Cardiac muscle cell (in vitro differentiated cells and primary cell): ENCODE results near the gene HOXC5. TPM values are rescaled to one million over a fixed set of nuclear protein-coding genes. Genes with fewer than 3 reads are reported as not detected.

Experiments used
- DNase-seq, 2 donors: peaks; one replicate each; pipeline versions ENCODE4 v3.0.0 to v3.0.0-alpha.2; 2010 to 2017; ENCODE audit warnings: low read depth in 1 of 2, low spot score in 1 of 2
- H3K27ac ChIP-seq: fragments of 200-600 bp; sonication (generic); 2 replicates; pipeline ENCODE4 v1.5.1; 2016
- H3K27me3 ChIP-seq: fragments of 200-600 bp; sonication (generic); 2 replicates; pipeline ENCODE4 v1.6.0; 2016; ENCODE audit warnings: control low read depth
- H3K36me3 ChIP-seq: fragments of 200-600 bp; sonication (generic); 2 replicates; pipeline ENCODE4 v1.5.1; 2016; ENCODE audit warnings: control low read depth
- H3K4me1 ChIP-seq: fragments of 200-600 bp; sonication (generic); 2 replicates; pipeline ENCODE4 v1.8.1; 2017; ENCODE audit warnings: low read depth, mild to moderate bottlenecking, mixed run types
- H3K4me3 ChIP-seq: fragments of 200-600 bp; sonication (generic); 2 replicates; pipeline ENCODE4 v1.5.1; 2016; ENCODE audit warnings: mild to moderate bottlenecking
- H3K9me3 ChIP-seq: fragments of 200-600 bp; sonication (generic); 2 replicates; pipeline ENCODE4 v1.5.1; 2017; ENCODE audit warnings: low read depth, mild to moderate bottlenecking, control low read depth
- polyA plus RNA-seq: library from polyadenylated mRNA; unstranded; fragments of >200 nt; fragmentation: Nextera tagmentation; extraction: Ambion mirVana; gene quantifications from 2 replicates; pipeline ENCODE4 v1.2.1, GENCODE V29; 2016
- total RNA-seq: library from RNA; depleted of rRNA; stranded (reverse); fragments of >200 nt; gene quantifications from 2 replicates; pipeline ENCODE4 v1.2.3, GENCODE V29; 2016
- TF ChIP-seq, protein P1 (sequence below): IDR thresholded peaks from 2 replicates; pipeline ENCODE4 v1.5.1; 2012; ENCODE audit warnings: low read depth, mild to moderate bottlenecking, low read length

The HOXC5 gene
- total and polyA plus RNA-seq, 2 experiments from 2014 or later = not detected

DNA sequence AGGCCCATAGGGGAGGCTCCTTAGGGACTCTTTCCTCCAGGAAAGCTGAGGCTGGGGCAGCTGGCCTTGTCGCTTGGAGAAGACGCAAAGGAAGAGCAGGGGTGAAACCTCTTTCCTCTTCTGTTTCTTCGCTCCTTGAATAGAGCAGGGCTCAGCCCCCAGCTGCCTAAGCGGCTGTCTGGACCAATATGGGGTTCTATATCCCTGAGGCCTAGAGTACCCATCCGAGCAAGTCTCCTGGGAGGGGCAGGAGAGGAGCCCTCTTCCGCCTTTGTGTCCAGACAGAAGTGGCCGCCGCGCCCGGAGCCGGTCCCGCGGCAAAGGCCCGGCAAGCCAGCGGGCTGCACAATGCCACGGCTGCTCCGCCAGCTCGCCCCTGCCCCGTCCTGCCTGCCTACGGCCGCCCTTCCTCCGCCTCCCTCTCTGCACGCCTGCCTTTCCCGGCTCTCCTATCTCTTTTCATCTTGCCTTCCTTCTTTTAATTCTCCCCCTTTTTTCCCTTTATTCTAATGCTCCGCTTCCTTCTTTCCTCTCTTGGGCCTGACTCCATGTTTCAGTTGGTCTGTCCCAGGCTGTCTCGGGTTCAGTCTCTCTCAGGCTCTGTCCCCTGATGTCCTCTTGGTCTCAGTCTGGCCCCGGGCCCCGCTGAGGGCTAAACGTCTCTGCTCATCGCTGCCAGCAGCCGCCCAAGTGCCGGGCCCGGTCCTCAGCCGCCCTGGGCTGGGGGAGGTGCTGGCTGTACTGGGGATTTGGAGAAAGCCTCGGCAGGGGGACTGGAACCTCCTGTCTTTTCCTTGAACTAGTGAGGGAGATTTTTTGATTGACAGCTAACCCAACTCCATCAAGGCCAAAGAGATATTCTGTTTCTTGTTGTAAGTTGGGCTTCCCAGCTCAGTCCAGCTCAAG is 35.4 kb upstream of the HOXC5 start:
- H3K36me3 ChIP-seq = no peaks in the 10 kb centered on the region
- TF ChIP-seq, protein P1, sequence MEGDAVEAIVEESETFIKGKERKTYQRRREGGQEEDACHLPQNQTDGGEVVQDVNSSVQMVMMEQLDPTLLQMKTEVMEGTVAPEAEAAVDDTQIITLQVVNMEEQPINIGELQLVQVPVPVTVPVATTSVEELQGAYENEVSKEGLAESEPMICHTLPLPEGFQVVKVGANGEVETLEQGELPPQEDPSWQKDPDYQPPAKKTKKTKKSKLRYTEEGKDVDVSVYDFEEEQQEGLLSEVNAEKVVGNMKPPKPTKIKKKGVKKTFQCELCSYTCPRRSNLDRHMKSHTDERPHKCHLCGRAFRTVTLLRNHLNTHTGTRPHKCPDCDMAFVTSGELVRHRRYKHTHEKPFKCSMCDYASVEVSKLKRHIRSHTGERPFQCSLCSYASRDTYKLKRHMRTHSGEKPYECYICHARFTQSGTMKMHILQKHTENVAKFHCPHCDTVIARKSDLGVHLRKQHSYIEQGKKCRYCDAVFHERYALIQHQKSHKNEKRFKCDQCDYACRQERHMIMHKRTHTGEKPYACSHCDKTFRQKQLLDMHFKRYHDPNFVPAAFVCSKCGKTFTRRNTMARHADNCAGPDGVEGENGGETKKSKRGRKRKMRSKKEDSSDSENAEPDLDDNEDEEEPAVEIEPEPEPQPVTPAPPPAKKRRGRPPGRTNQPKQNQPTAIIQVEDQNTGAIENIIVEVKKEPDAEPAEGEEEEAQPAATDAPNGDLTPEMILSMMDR = no peak
- no peak overlapping the region for H3K27ac ChIP-seq
- no peak overlapping the region for H3K4me3 ChIP-seq
- no peaks in the 10 kb centered on the region for H3K4me1 ChIP-seq
- H3K9me3 ChIP-seq = no peaks in the 10 kb centered on the region
- DNase-seq = no peak
- peaks cover 100% of the 10 kb centered on the region for H3K27me3 ChIP-seq

DNA sequence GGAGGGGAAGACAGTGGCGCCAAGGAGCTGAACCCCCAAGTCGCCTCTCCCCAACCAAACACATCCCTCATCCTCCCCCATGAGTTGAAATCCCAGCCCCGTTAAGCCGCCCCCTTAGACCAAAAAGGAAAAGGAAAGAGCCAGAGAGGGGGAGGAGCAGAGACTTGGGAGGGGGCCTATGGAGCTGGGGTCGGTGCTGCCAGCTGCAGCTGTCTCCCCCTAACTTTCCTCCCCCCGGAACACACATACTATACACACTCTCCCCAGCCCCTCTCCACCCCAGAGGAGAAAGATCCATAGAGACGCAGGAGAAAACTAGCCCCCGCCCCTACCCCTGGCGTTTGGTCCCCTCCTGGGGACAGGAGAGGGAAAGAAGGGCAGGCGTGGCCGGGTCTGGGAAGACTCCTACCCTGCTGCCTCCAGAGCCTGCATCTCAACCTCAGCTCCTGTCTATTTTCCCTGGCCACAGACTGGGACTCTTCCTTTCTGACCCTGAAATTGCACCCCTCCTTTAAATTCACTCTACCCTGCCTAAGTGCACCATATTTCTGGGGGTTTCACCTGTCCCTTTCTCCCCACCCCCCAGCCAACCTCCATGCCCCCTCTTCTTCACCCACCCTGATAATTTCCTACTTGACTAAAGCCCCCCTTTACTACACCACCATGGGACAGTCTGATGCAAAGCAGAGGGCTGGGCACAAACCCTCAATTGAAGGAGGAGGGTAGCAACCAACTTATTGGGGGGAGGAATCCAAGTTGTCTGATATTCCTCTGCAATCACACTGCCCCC is 34.5 kb upstream of the HOXC5 start:
- Histone ChIP-seq H3K4me3 (no peak overlapping the region), H3K4me1 (no peaks in the 10 kb centered on the region), H3K9me3 (no peaks in the 10 kb centered on the region), H3K27me3 (peaks cover 100% of the 10 kb centered on the region), H3K27ac (no peak overlapping the region), H3K36me3 (no peaks in the 10 kb centered on the region)
- DNase-seq = no peak
- TF ChIP-seq, protein P1 = no peak

DNA sequence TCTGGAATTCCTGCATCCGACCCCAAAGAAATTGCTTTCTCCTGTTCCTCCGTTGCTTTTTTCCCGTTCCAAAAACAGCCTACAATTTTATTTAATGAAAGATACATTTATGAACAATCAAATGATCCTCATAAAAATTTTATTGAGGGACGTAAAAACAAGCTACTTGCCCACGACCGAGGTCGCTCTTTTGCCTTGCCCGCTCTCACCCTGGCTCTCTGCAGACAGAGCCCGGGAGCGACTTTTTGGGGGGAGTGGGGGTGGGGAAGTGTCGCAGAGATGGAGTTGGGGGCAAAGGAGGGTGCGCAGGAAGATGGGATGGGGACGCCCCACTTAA is 34.0 kb upstream of the HOXC5 start:
- Histone ChIP-seq H3K4me3 (no peak overlapping the region), H3K27me3 (peaks cover 100% of the 10 kb centered on the region), H3K36me3 (no peaks in the 10 kb centered on the region), H3K4me1 (no peaks in the 10 kb centered on the region), H3K27ac (no peak overlapping the region), H3K9me3 (no peaks in the 10 kb centered on the region)
- no peak for DNase-seq
- TF ChIP-seq, protein P1 = no peak

DNA sequence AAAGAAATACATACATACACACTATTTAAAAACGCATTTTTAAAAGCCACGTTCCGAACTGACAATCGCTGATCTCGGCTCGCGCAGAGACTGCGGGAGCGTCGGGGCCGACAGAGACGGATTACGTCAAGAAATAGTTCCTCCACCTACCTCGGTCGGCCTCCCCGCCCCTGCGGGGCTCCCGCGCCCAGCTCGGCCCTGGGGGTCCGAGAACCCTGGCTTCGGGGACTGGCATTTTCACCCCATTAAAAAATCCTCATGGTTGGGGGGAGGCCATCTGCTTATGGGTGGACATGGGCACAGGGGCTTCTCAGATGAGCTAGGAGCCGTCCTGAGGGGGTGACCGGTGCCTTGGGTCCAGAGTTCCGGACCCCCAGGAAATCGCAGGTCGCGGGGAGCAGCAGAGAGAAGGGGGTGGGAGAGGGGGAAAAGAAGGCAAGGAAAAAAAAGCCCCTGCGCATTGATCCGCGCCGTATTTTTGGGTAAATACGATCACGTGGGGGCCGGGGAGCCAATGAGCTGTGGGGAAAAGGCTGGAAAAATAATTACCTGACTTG is 33.2 kb upstream of the HOXC5 start:
- no peaks in the 10 kb centered on the region for H3K36me3 ChIP-seq
- no peak for DNase-seq
- TF ChIP-seq, protein P1 = no peak
- no peak overlapping the region for H3K4me3 ChIP-seq
- H3K4me1 ChIP-seq = no peaks in the 10 kb centered on the region
- H3K27ac ChIP-seq = no peak overlapping the region
- H3K27me3 ChIP-seq = peaks cover 100% of the 10 kb centered on the region
- H3K9me3 ChIP-seq = no peaks in the 10 kb centered on the region
